Breast epithelium (tissue), 4 donors: Measurements from ENCODE around the gene CEP295NL. TPM values are rescaled to one million over a fixed set of nuclear protein-coding genes. Genes with fewer than 3 reads are reported as not detected.
A peak's percentile ranks its signal among the peaks of the same experiment; 100 is the strongest.

Source experiments
- DNase-seq, 2 donors: peaks; one replicate each; pipeline ENCODE4 v3.0.0-alpha.2; 2019; ENCODE audit warnings: low spot score in 2 of 2
- H3K27ac ChIP-seq, 2 donors: fragments of 200-600 bp; sonication (generic) in 1 of 2; one replicate each; pipeline ENCODE4 v1.5.1; 2016 to 2019; ENCODE audit warnings: mild to moderate bottlenecking in 1 of 2
- H3K27me3 ChIP-seq, 2 donors: fragments of 200-600 bp; sonication (generic) in 1 of 2; one replicate each; pipeline versions ENCODE4 v1.5.1 to v1.6.0; 2017 to 2019; ENCODE audit warnings: control low read depth in 1 of 2, mild to moderate bottlenecking in 1 of 2
- H3K36me3 ChIP-seq: fragments of 200-600 bp; one replicate; pipeline ENCODE4 v1.5.1; 2019
- H3K4me1 ChIP-seq, 2 donors: fragments of 200-600 bp; sonication (generic); one replicate each; pipeline ENCODE4 v1.5.1; 2016 to 2019; ENCODE audit warnings: control low read depth in 1 of 2
- H3K4me3 ChIP-seq, 3 donors: fragments of 200-600 bp; sonication (generic); 1 replicate in 2 of 3; 2 replicates in 1 of 3; pipeline ENCODE4 v1.5.1; 2016 to 2019; ENCODE audit warnings: mild to moderate bottlenecking in 3 of 3, moderate library complexity in 2 of 3
- H3K9me3 ChIP-seq, 2 donors: fragments of 200-600 bp; sonication (generic) in 1 of 2; one replicate each; pipeline ENCODE4 v1.5.1; 2016 to 2019; ENCODE audit warnings: control low read depth in 1 of 2
- POLR2A ChIP-seq: fragments of 450-650 bp; IDR thresholded peaks from one replicate; pipeline ENCODE4 v1.6.1; 2016; ENCODE audit warnings: antibody characterized with exemption, mild to moderate bottlenecking, moderate library complexity
- POLR2AphosphoS5 ChIP-seq, 3 donors: sonication (generic); formaldehyde crosslinking; IDR thresholded peaks; one replicate each; pipeline ENCODE4 v1.6.1; 2017; ENCODE audit warnings: antibody characterized with exemption in 3 of 3
- intact Hi-C: fragments of 100-400 bp; cut with DNase I; formaldehyde crosslinking; loops from one replicate; pipeline ENCODE4 v1.15.1; 2023; ENCODE audit warnings: low total_unique reads
- total RNA-seq, 3 donors: library from RNA; depleted of rRNA; stranded (reverse); fragments of >200 nt; gene quantifications; one replicate each; pipeline ENCODE4 v1.1.0, GENCODE V29; 2016
- TF ChIP-seq, protein P1 (sequence below), 3 donors: fragments of 450-650 bp; IDR thresholded peaks; one replicate each; pipeline ENCODE4 v1.5.1; 2016 to 2017; ENCODE audit warnings: antibody characterized with exemption in 3 of 3, mild to moderate bottlenecking in 3 of 3, moderate library complexity in 3 of 3

The CEP295NL gene
- total RNA-seq, 3 donors from 2014 or later, result 1.8 to 7.2 (median 2.6) TPM

DNA sequence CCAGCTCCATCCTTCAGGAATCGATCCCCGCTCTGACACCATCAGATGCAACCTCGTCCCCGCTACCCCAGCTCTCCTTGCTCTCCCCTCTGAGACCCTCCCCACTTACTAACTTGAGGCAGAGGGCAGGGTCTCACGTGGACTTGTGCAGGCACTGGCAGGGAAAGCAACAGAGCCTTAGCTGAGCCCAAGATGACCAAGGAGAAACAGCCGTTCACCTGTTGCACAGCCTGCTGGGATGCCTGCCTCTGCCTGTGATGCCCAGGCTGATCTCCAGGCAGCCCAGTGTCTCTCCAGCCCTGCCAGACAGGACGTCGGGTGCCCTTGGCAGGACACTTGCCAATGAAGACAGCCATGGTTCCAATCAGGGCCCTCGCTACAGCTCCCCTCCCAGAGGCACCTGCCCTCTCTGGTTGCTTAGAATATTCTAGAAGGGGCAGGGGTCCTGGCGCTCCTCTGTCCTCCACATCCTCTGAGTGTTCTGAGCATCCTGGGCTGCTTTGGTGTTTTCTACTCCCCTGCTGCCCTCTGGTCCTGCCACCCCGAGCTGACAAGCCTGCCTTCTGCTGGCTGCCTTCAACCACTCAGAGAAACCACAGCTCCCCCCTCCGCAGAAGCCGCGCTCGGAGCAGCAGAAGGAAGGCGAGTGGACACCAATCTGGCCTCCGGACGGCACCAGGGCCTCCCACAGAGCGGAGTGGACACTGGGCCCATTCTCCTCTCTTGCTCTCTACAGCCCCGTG lies 6.7 kb downstream of the CEP295NL start:
- H3K4me1 ChIP-seq, result peaks cover 4 to 8% of the 10 kb centered on the region in 2 donors
- H3K9me3 ChIP-seq, result no peaks in the 10 kb centered on the region
- H3K27ac ChIP-seq, result peak overlapping the region; percentile 65 to 88
- TF ChIP-seq, protein P1, sequence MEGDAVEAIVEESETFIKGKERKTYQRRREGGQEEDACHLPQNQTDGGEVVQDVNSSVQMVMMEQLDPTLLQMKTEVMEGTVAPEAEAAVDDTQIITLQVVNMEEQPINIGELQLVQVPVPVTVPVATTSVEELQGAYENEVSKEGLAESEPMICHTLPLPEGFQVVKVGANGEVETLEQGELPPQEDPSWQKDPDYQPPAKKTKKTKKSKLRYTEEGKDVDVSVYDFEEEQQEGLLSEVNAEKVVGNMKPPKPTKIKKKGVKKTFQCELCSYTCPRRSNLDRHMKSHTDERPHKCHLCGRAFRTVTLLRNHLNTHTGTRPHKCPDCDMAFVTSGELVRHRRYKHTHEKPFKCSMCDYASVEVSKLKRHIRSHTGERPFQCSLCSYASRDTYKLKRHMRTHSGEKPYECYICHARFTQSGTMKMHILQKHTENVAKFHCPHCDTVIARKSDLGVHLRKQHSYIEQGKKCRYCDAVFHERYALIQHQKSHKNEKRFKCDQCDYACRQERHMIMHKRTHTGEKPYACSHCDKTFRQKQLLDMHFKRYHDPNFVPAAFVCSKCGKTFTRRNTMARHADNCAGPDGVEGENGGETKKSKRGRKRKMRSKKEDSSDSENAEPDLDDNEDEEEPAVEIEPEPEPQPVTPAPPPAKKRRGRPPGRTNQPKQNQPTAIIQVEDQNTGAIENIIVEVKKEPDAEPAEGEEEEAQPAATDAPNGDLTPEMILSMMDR (IDR thresholded peaks at IDR 0.05), result no peak
- TF ChIP-seq POLR2A (no peak), POLR2AphosphoS5 (IDR thresholded peaks at IDR 0.05) (no peak)
- H3K4me3 ChIP-seq, result peak overlapping the region in 1 of 3 donors; percentile 19
- no peaks in the 10 kb centered on the region for H3K27me3 ChIP-seq
- H3K36me3 ChIP-seq, result no peaks in the 10 kb centered on the region
- no peak for DNase-seq
- intact Hi-C loops, result no loop called here

DNA sequence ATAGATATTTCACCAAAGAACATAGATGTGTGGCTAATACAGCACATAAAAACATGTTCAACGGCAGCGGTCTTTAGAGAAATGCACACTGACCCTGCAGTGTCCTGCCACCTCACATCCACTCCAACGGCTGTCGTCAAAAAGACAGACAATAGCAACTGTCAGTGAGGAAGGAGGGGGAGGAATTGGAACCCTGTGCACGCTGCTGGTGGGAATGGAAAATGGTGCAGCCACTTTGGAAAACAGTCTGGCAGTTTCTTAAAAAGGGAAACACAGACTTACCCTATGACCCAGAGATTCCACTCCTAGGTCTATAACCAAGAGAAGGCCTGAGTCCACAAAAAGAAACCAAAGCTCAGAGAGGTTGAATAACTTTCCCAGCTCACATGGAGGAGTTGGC lies 7.7 kb downstream of the CEP295NL start:
- TF ChIP-seq, protein P1 (IDR thresholded peaks at IDR 0.05), result no peak
- TF ChIP-seq POLR2A (no peak), POLR2AphosphoS5 (IDR thresholded peaks at IDR 0.05) (no peak)
- Histone ChIP-seq H3K27ac (peak overlapping the region; percentile 65 to 88), H3K9me3 (no peaks in the 10 kb centered on the region), H3K4me1 (peaks cover 4 to 8% of the 10 kb centered on the region in 2 donors), H3K36me3 (no peaks in the 10 kb centered on the region), H3K4me3 (no peak overlapping the region), H3K27me3 (no peaks in the 10 kb centered on the region)
- intact Hi-C loops, result no loop called here
- DNase-seq, result no peak

DNA sequence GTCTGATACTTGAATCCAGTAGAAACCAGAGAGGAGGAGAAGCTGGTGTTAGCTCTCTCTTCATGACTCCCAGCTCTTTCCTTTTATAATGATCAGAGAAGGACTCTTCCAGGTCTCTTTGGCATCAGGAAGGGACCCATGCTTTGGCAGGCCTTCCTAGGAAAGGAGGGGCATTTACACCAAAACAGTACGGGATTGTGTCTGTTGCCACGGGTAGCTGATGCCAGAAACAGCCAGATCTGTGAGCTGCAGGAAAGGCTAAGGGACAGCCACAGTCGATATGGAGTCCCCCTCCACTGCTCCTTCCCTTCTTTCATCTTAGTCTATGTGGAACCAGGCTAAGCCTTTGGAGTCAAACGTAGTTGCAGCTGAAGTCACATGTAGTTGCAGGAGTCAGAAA lies 9.3 kb downstream of the CEP295NL start:
- H3K4me1 ChIP-seq, result peaks cover 4 to 8% of the 10 kb centered on the region in 2 donors
- H3K27me3 ChIP-seq, result no peaks in the 10 kb centered on the region
- no peak overlapping the region for H3K27ac ChIP-seq
- intact Hi-C loops, result loop anchor here (1.0 kb wide), 1 partner anchor 48 kb away; no protein-coding TSS in a partner anchor
- DNase-seq, result no peak
- no peaks in the 10 kb centered on the region for H3K9me3 ChIP-seq
- no peak overlapping the region for H3K4me3 ChIP-seq
- TF ChIP-seq, protein P1 (IDR thresholded peaks at IDR 0.05), result no peak
- no peak for TF ChIP-seq POLR2AphosphoS5 (IDR thresholded peaks at IDR 0.05)
- no peak for TF ChIP-seq POLR2A
- no peaks in the 10 kb centered on the region for H3K36me3 ChIP-seq

DNA sequence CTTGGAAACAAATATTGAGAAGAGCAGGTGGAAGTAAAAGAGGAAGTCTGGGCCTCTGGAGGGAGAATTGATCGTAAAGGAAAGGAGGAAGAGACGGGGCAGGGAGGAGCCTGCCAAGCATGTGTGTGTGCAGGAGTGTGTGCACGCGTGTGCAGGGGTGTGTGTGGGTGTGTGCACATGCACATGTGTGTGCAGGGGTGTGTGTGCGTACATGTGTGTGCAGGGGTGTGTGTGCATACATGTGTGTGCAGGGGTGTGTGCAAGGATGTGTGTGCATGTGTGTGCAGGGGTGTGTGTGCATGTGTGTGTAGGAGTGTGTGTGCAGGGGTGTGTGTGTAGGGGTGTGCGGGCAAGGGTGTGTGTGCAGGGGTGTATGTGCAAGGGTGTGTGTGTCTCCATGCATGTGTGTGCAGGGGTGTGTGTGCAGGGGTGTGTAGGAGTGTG lies 10.0 kb downstream of the CEP295NL start:
- intact Hi-C loops, result loop anchor here (1.0 kb wide), 1 partner anchor 48 kb away; no protein-coding TSS in a partner anchor
- no peak for TF ChIP-seq POLR2A
- no peak for TF ChIP-seq POLR2AphosphoS5 (IDR thresholded peaks at IDR 0.05)
- TF ChIP-seq, protein P1 (IDR thresholded peaks at IDR 0.05), result no peak
- Histone ChIP-seq H3K36me3 (no peaks in the 10 kb centered on the region), H3K27ac (no peak overlapping the region), H3K9me3 (no peaks in the 10 kb centered on the region), H3K27me3 (no peaks in the 10 kb centered on the region), H3K4me3 (no peak overlapping the region), H3K4me1 (peaks cover 4 to 8% of the 10 kb centered on the region in 2 donors)
- no peak for DNase-seq

DNA sequence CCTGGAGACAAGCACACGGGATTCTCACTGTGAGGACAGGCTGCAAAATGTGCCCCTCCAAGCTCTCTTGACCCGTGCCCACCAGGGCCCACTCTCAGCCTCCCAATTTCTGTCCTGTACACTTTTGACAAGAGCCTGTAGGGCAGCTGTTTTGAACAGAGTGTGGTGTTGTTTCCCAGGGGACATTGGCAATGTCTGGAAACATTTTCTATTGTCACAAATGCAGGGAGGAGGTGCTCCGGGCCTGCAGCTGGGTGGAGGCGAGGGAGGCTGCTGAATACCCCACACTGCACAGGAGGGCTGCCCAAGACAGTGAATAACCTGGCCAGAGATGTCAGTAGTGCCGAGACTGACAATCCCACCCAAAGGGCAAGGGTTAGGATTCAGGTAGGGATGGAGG lies 10.5 kb downstream of the CEP295NL start:
- Histone ChIP-seq H3K4me1 (peaks cover 4 to 8% of the 10 kb centered on the region in 2 donors), H3K36me3 (no peaks in the 10 kb centered on the region), H3K27ac (peak overlapping the region in 1 of 2 donors; percentile 15), H3K4me3 (no peak overlapping the region), H3K9me3 (no peaks in the 10 kb centered on the region), H3K27me3 (no peaks in the 10 kb centered on the region)
- TF ChIP-seq, protein P1 (IDR thresholded peaks at IDR 0.05), result no peak
- no peak for TF ChIP-seq POLR2AphosphoS5 (IDR thresholded peaks at IDR 0.05)
- TF ChIP-seq POLR2A, result no peak
- DNase-seq, result no peak
- intact Hi-C loops, result no loop called here
